Smooth muscle cell (in vitro differentiated cells): ENCODE results near the gene ZNF326. TPM values are rescaled to one million over a fixed set of nuclear protein-coding genes. Genes with fewer than 3 reads are reported as not detected.

ENCODE experiments used
- DNase-seq: peaks from one replicate; lab custom pipeline; 2025; ENCODE audit not compliant: unreplicated experiment; lab: John Stamatoyannopoulos, UW
- H2AFZ ChIP-seq: fragments of 200-600 bp; sonication (generic); 2 replicates; pipeline ENCODE4 v1.6.0; 2016; ENCODE audit warnings: antibody characterized with exemption, low read depth, mild to moderate bottlenecking
- H3F3A ChIP-seq: fragments of 200-600 bp; sonication (generic); 2 replicates; pipeline ENCODE4 v1.6.0; 2017; ENCODE audit warnings: antibody characterized with exemption, low read depth
- H3K27ac ChIP-seq: fragments of 200-600 bp; sonication (generic); 2 replicates; pipeline ENCODE4 v1.5.1; 2016; ENCODE audit warnings: low read depth, mild to moderate bottlenecking
- H3K27me3 ChIP-seq: fragments of 200-600 bp; sonication (generic); 2 replicates; pipeline ENCODE4 v1.6.1; 2016; ENCODE audit warnings: low read depth, mild to moderate bottlenecking
- H3K36me3 ChIP-seq: fragments of 200-600 bp; sonication (generic); 2 replicates; pipeline ENCODE4 v1.5.1; 2016; ENCODE audit warnings: low read depth
- H3K4me1 ChIP-seq: fragments of 200-600 bp; sonication (generic); 2 replicates; pipeline ENCODE4 v1.5.1; 2016; ENCODE audit warnings: low read depth
- H3K4me2 ChIP-seq: fragments of 200-600 bp; sonication (generic); 2 replicates; pipeline ENCODE4 v1.6.0; 2016; ENCODE audit warnings: mild to moderate bottlenecking
- H3K4me3 ChIP-seq: fragments of 200-600 bp; sonication (generic); 2 replicates; pipeline ENCODE4 v1.5.1; 2016; ENCODE audit warnings: mild to moderate bottlenecking
- H3K79me2 ChIP-seq: fragments of 200-600 bp; sonication (generic); 2 replicates; pipeline ENCODE4 v1.6.0; 2016; ENCODE audit warnings: low read depth, mild to moderate bottlenecking
- H3K9ac ChIP-seq: fragments of 200-600 bp; sonication (generic); 2 replicates; pipeline ENCODE4 v1.6.0; 2016; ENCODE audit warnings: low read depth
- H3K9me3 ChIP-seq: fragments of 200-600 bp; sonication (generic); replicated peaks from 2 replicates; pipeline ENCODE4 v1.5.1; 2016; ENCODE audit warnings: low read depth
- H4K20me1 ChIP-seq: fragments of 200-600 bp; sonication (generic); 2 replicates; pipeline ENCODE4 v1.6.0; 2016; ENCODE audit warnings: low read depth
- WGBS: methylation state at CpG from one replicate; pipeline ENCODE4 v1.1.7; 2016; ENCODE audit warnings: low lambda C conversion rate; 5-methylcytosine and 5-hydroxymethylcytosine counted together
- polyA plus RNA-seq: library from polyadenylated mRNA; unstranded; fragments of >200 nt; fragmentation: Nextera tagmentation; extraction: Ambion mirVana; gene quantifications from 2 replicates; pipeline ENCODE4 v1.2.1, GENCODE V29; 2016
- total RNA-seq: library from RNA; depleted of rRNA; stranded (reverse); fragments of >200 nt; gene quantifications from 2 replicates; pipeline ENCODE4 v1.2.3, GENCODE V29; 2014
- TF ChIP-seq, protein P1 (sequence below): fragments of 200-600 bp; sonication (generic); IDR thresholded peaks from 2 replicates; pipeline ENCODE4 v1.5.1; 2017; ENCODE audit warnings: borderline replicate concordance, mild to moderate bottlenecking, antibody characterized with exemption; ENCODE audit not compliant: insufficient read depth, poor library complexity, severe bottlenecking

Gene ZNF326
- total and polyA plus RNA-seq, 2 experiments from 2014 or later: 7.7 to 12.8 TPM

DNA sequence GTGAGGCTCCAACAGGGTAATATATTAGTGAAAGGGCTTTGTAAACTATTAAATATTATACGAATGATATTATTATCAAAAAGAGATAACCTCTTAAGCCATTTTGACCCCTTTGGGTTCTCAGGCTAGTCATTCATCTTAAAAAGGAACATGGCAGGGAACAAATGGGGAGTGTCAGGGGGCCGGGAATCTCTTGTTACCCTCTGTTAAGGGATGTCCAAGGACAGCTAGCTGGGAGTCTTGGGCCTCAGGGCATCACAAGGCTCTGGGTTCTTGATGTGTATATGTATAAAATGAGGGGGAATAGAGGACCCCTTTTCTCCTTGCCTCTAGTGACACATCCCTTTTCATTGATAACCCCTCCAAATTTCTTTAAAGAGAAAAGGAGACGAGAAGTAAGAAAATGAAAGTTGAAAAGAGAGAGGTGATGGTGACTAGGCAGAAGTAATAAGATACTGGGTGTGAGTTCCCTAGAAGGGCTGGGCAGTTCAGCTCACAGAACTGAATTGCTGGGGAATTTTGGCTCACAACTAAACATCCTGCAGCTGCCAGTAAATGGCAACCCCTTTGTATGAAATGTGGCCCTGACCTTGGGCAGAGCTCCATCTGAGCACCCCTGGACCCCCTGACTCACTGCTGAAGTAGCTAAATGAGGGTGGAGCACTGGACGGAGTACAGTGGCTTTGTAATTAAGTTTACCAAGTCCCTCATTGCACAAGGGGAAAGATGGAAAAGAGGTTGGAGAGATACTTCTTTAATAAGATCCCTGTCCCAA lies 20.0 kb upstream of the ZNF326 start:
- Histone ChIP-seq H3K79me2 (no peaks in the 10 kb centered on the region), H3K4me2 (no peak overlapping the region), H3K4me3 (no peak overlapping the region), H3K27me3 (no peaks in the 10 kb centered on the region), H3K4me1 (no peaks in the 10 kb centered on the region), H4K20me1 (no peaks in the 10 kb centered on the region), H3K27ac (no peak overlapping the region), H3K9me3 (no peaks in the 10 kb centered on the region), H2AFZ (no peak overlapping the region), H3K36me3 (no peaks in the 10 kb centered on the region), H3K9ac (no peak overlapping the region), H3F3A (no peaks in the 10 kb centered on the region)
- WGBS: 80% methylated on average over 4 of the region's 4 CpGs
- DNase-seq: no peak
- TF ChIP-seq, protein P1, sequence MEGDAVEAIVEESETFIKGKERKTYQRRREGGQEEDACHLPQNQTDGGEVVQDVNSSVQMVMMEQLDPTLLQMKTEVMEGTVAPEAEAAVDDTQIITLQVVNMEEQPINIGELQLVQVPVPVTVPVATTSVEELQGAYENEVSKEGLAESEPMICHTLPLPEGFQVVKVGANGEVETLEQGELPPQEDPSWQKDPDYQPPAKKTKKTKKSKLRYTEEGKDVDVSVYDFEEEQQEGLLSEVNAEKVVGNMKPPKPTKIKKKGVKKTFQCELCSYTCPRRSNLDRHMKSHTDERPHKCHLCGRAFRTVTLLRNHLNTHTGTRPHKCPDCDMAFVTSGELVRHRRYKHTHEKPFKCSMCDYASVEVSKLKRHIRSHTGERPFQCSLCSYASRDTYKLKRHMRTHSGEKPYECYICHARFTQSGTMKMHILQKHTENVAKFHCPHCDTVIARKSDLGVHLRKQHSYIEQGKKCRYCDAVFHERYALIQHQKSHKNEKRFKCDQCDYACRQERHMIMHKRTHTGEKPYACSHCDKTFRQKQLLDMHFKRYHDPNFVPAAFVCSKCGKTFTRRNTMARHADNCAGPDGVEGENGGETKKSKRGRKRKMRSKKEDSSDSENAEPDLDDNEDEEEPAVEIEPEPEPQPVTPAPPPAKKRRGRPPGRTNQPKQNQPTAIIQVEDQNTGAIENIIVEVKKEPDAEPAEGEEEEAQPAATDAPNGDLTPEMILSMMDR: no peak

DNA sequence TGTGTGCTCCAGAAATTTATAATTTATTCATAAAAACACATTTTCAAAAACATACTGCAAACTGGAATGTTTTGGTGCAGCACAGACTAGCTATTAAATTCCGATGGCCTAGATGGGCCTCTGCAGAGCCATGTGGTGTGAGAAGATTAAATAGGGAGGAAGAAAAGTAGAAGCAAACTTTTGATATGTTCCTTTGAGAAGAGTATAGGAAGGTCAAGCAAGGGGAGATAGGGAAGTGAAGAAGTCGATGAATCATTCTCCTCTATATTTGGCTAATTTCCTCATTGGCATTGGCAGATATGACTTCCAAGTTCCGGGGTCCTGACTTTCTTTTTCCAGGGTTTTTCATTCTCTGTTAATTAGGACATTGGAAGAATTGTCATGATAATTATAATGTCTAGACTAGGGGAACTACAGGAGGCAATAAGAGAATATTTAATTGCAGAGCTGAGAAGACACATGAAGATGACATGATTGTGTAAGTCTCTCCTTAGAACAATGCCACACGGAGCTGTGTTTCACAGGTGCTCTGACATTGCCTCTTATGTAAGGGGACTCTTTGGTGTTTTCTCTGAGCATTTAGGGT lies 19.3 kb upstream of the ZNF326 start:
- TF ChIP-seq, protein P1: no peak
- 85% methylated on average over 4 of the region's 4 CpGs for WGBS
- Histone ChIP-seq H2AFZ (no peak overlapping the region), H4K20me1 (no peaks in the 10 kb centered on the region), H3F3A (no peaks in the 10 kb centered on the region), H3K4me3 (no peak overlapping the region), H3K4me2 (no peak overlapping the region), H3K9me3 (no peaks in the 10 kb centered on the region), H3K79me2 (no peaks in the 10 kb centered on the region), H3K9ac (no peak overlapping the region), H3K27me3 (no peaks in the 10 kb centered on the region), H3K4me1 (no peaks in the 10 kb centered on the region), H3K36me3 (no peaks in the 10 kb centered on the region), H3K27ac (no peak overlapping the region)
- no peak for DNase-seq

GRCh38 chr1:89978755-89979154 lies 16.2 kb upstream of the ZNF326 start:
- Histone ChIP-seq H3K9me3 (no peaks in the 10 kb centered on the region), H4K20me1 (no peaks in the 10 kb centered on the region), H3K9ac (no peak overlapping the region), H2AFZ (no peak overlapping the region), H3K27ac (no peak overlapping the region), H3K79me2 (no peaks in the 10 kb centered on the region), H3F3A (no peaks in the 10 kb centered on the region), H3K36me3 (no peaks in the 10 kb centered on the region), H3K27me3 (no peaks in the 10 kb centered on the region), H3K4me1 (no peaks in the 10 kb centered on the region), H3K4me3 (no peak overlapping the region), H3K4me2 (no peak overlapping the region)
- TF ChIP-seq, protein P1: no peak
- DNase-seq: no peak
- 95% methylated on average over 1 of the region's 1 CpG for WGBS
